Subcutaneous adipose tissue (tissue), 4 donors: Measurements from ENCODE around the gene MTCL1. TPM values are rescaled to one million over a fixed set of nuclear protein-coding genes. Genes with fewer than 3 reads are reported as not detected.

Experiments
- CTCF ChIP-seq: fragments of 450-650 bp; IDR thresholded peaks from one replicate; pipeline ENCODE4 v1.5.1; 2016; ENCODE audit warnings: low read depth, mild to moderate bottlenecking, control low read depth, antibody characterized with exemption, moderate library complexity
- total RNA-seq, 4 donors: library from RNA; depleted of rRNA; stranded (reverse); fragments of >200 nt; gene quantifications; one replicate each; pipeline ENCODE4 v1.1.0, GENCODE V29; 2016

The MTCL1 gene
- total RNA-seq, 4 donors from 2014 or later = 1.5 to 5.9 (median 2.7) TPM

GRCh38 chr18:8673256-8674209 lies 31.8 kb upstream of the MTCL1 start:
- no peak for TF ChIP-seq CTCF

- no peak for TF ChIP-seq CTCF
These were observed 30.3 kb upstream of the MTCL1 start for GRCh38 chr18:8675057-8675456.

GRCh38 chr18:8681196-8681595 lies 24.2 kb upstream of the MTCL1 start:
- no peak for TF ChIP-seq CTCF

- no peak for TF ChIP-seq CTCF
These were observed 20.8 kb upstream of the MTCL1 start for GRCh38 chr18:8684577-8684976.

- TF ChIP-seq CTCF = no peak
These were observed 20.0 kb upstream of the MTCL1 start for GRCh38 chr18:8685141-8685913.

GRCh38 chr18:8685914-8686216 lies 19.5 kb upstream of the MTCL1 start:
- no peak for TF ChIP-seq CTCF

- TF ChIP-seq CTCF = no peak
These were observed 18.7 kb upstream of the MTCL1 start for GRCh38 chr18:8686611-8687010.
